HG03025 (cell line): Measurements from ENCODE around the gene PLPP3.

Source experiments
- ATAC-seq: cut with Tn5 transposase; IDR thresholded peaks from one replicate; pipeline ENCODE4 v1.9.1; 2021; ENCODE audit warnings: mild to moderate bottlenecking, moderate library complexity; ENCODE audit not compliant: unreplicated experiment, low FRiP score

Gene PLPP3

GRCh38 chr1:56472860-56473259 lies 106.5 kb downstream of the PLPP3 start:
- ATAC-seq = peak; percentile 89

GRCh38 chr1:56469640-56470371 lies 109.6 kb downstream of the PLPP3 start:
- ATAC-seq = no peak

- ATAC-seq = no peak
Observed at GRCh38 chr1:56468518-56468917, 110.8 kb downstream of the PLPP3 start.

GRCh38 chr1:56466538-56466937 lies 112.8 kb downstream of the PLPP3 start:
- no peak for ATAC-seq

- ATAC-seq = no peak
Observed at GRCh38 chr1:56464294-56464693, 115.1 kb downstream of the PLPP3 start.

GRCh38 chr1:56463376-56463775 lies 116.0 kb downstream of the PLPP3 start:
- ATAC-seq = no peak

- ATAC-seq = no peak
Observed at GRCh38 chr1:56462209-56462608, 117.2 kb downstream of the PLPP3 start.

GRCh38 chr1:56461158-56462127 lies 117.9 kb downstream of the PLPP3 start:
- no peak for ATAC-seq

- ATAC-seq = no peak
Observed at GRCh38 chr1:56459260-56459659, 120.1 kb downstream of the PLPP3 start.

GRCh38 chr1:56457756-56458375 lies 121.5 kb downstream of the PLPP3 start:
- no peak for ATAC-seq

- ATAC-seq = no peak
Observed at GRCh38 chr1:56456435-56457101, 122.8 kb downstream of the PLPP3 start.

- ATAC-seq = no peak
Observed at GRCh38 chr1:56453417-56454078, 125.8 kb downstream of the PLPP3 start.

- no peak for ATAC-seq
Observed at GRCh38 chr1:56453016-56453415, 126.3 kb downstream of the PLPP3 start.

GRCh38 chr1:56452027-56453011 lies 127.0 kb downstream of the PLPP3 start:
- no peak for ATAC-seq

GRCh38 chr1:56451491-56451890 lies 127.9 kb downstream of the PLPP3 start:
- ATAC-seq = no peak

- no peak for ATAC-seq
Observed at GRCh38 chr1:56450004-56450666, 129.2 kb downstream of the PLPP3 start.

- no peak for ATAC-seq
Observed at GRCh38 chr1:56448529-56449300, 130.6 kb downstream of the PLPP3 start.

- no peak for ATAC-seq
Observed at GRCh38 chr1:56447823-56448222, 131.5 kb downstream of the PLPP3 start.
